Measurements from ENCODE around the gene FIGNL2. TPM values are rescaled to one million over a fixed set of nuclear protein-coding genes. Genes with fewer than 3 reads are reported as not detected.
"Not testable (repeated sequence)": the region's sequence is repeated elsewhere in the genome, so short reads cannot be mapped to it uniquely, and the experiment has no call there.

FIGNL2 gene
- total RNA-seq, 1 experiment from 2014 or later, result not detected

DNA sequence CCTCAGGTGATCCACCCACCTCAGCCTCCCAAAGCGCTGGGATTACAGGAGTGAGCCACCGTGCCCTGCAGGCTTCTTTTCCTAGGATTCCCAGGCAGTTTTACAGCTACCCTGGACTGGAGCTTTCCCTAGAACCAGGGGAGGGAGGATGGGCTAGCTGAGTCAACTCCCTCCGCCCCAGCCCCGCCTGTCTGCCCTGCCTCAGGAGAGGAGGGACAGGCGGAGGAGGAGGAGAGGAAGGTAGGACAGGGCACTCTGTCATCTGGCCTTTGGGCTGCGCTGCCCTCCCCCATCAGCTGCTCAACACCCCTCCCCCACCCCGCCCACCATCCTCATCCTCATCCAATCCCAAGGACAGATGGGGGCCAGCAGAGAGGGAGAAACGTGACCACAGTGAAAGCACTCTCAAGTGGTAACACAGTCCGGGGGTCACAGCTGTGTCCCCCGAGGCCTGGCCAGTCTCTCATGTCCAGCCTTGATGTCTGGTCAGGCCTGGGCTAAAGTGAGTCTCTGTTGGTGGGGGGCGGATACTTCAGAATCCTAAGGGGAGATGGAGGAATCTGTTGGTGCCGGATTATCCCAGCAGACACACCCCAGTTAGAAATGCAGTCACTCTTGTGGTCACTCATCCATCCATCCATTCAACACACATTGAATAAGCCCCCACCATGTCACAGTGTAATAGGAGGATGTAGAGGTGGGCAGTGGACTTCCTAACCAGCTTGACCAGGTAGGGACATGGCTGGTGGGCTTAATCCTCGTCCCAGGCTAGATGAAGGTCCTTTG lies 12.3 kb downstream of the FIGNL2 start:
- BruUV-seq (replicated peaks), result no TSS peak
- Mint-ChIP-seq H3K27me3 (ENCODE audit: unreplicated experiment) (peaks cover 71% of the 10 kb centered on the region), H3K4me1 (ENCODE audit: low read depth, unreplicated experiment) (no peaks in the 10 kb centered on the region), H3K36me3 (ENCODE audit: insufficient read depth, unreplicated experiment) (no peaks in the 10 kb centered on the region), H3K9me3 (ENCODE audit: low read depth, unreplicated experiment) (no peaks in the 10 kb centered on the region), H3K27ac (ENCODE audit: unreplicated experiment) (no peak overlapping the region), H3K4me3 (ENCODE audit: low read depth, unreplicated experiment) (no peak overlapping the region)
- CTCF ChIA-PET, result no interaction called here
- DNase-seq, result no peak
- TF ChIP-seq, protein P1, sequence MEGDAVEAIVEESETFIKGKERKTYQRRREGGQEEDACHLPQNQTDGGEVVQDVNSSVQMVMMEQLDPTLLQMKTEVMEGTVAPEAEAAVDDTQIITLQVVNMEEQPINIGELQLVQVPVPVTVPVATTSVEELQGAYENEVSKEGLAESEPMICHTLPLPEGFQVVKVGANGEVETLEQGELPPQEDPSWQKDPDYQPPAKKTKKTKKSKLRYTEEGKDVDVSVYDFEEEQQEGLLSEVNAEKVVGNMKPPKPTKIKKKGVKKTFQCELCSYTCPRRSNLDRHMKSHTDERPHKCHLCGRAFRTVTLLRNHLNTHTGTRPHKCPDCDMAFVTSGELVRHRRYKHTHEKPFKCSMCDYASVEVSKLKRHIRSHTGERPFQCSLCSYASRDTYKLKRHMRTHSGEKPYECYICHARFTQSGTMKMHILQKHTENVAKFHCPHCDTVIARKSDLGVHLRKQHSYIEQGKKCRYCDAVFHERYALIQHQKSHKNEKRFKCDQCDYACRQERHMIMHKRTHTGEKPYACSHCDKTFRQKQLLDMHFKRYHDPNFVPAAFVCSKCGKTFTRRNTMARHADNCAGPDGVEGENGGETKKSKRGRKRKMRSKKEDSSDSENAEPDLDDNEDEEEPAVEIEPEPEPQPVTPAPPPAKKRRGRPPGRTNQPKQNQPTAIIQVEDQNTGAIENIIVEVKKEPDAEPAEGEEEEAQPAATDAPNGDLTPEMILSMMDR (IDR thresholded peaks at IDR 0.05; ENCODE audit: unreplicated experiment), result no peak
- intact Hi-C loops (cut with micrococcal nuclease; ENCODE audit: unreplicated experiment), result no loop called here

GRCh38 chr12:51834411-51834810 lies 14.1 kb downstream of the FIGNL2 start:
- intact Hi-C loops (cut with micrococcal nuclease; ENCODE audit: unreplicated experiment), result no loop called here
- DNase-seq, result no peak
- no TSS peak for BruUV-seq (replicated peaks)
- TF ChIP-seq, protein P1 (IDR thresholded peaks at IDR 0.05; ENCODE audit: unreplicated experiment), result no peak
- Mint-ChIP-seq H3K36me3 (ENCODE audit: insufficient read depth, unreplicated experiment) (no peaks in the 10 kb centered on the region), H3K4me1 (ENCODE audit: low read depth, unreplicated experiment) (no peaks in the 10 kb centered on the region), H3K9me3 (ENCODE audit: low read depth, unreplicated experiment) (no peaks in the 10 kb centered on the region), H3K27ac (ENCODE audit: unreplicated experiment) (no peak overlapping the region), H3K27me3 (ENCODE audit: unreplicated experiment) (peaks cover 70% of the 10 kb centered on the region), H3K4me3 (ENCODE audit: low read depth, unreplicated experiment) (no peak overlapping the region)
- CTCF ChIA-PET, result interaction anchor here (0.6 kb wide), 1 partner anchor 725 kb away, joined by 3 read pairs; no protein-coding TSS in a partner anchor

DNA sequence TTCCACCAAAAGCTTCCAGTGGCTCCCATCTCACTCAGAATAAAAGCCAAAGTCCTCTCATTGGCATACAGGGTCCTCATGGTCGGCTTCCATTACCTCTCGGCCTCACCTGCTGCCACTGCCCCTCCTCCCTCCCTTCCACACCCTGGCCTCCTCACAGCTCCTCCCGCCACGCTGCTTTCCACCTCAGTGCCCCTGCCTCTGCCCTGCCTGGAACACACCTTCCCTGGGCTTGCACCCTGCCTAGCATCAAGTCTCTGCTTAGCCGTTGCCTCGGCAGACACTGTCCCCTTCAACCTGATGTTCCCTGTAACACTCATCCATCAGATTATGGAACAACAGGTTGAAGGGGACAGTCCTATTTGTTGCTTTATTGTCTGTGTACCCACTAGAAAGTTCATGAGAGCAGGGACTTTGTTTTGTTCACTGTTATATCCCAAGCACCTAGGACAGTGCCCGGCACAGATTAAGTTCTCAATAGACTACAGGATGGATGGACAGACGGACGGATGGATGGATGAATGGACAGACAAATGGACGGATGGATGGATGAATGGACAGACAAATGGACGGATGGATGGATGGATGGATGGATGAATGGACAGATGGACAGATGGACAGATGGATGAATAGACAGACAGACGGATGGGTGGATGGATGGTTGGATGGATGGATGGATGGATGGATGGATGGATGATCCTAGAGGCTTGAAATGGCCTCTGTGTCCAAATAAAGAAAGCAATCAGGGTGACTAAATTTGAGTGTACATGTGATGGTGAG lies 14.9 kb downstream of the FIGNL2 start:
- intact Hi-C loops (cut with micrococcal nuclease; ENCODE audit: unreplicated experiment), result no loop called here
- no peak overlapping the region for H3K27ac Mint-ChIP-seq (ENCODE audit: unreplicated experiment)
- CTCF ChIA-PET, result interaction anchor here (0.6 kb wide), 1 partner anchor 13 kb away, joined by 5 read pairs; no protein-coding TSS in a partner anchor
- H3K4me1 Mint-ChIP-seq (ENCODE audit: low read depth, unreplicated experiment), result no peaks in the 10 kb centered on the region
- DNase-seq, result no peak
- peaks cover 67% of the 10 kb centered on the region for H3K27me3 Mint-ChIP-seq (ENCODE audit: unreplicated experiment)
- H3K36me3 Mint-ChIP-seq (ENCODE audit: insufficient read depth, unreplicated experiment), result no peaks in the 10 kb centered on the region
- BruUV-seq (replicated peaks), result no TSS peak
- no peak overlapping the region for H3K4me3 Mint-ChIP-seq (ENCODE audit: low read depth, unreplicated experiment)
- TF ChIP-seq, protein P1 (IDR thresholded peaks at IDR 0.05; ENCODE audit: unreplicated experiment), result no peak
- H3K9me3 Mint-ChIP-seq (ENCODE audit: low read depth, unreplicated experiment), result no peaks in the 10 kb centered on the region

- Mint-ChIP-seq H3K4me1 (ENCODE audit: low read depth, unreplicated experiment) (peaks cover 8% of the 10 kb centered on the region), H3K36me3 (ENCODE audit: insufficient read depth, unreplicated experiment) (no peaks in the 10 kb centered on the region), H3K27ac (ENCODE audit: unreplicated experiment) (no peak overlapping the region), H3K27me3 (ENCODE audit: unreplicated experiment) (peaks cover 59% of the 10 kb centered on the region), H3K4me3 (ENCODE audit: low read depth, unreplicated experiment) (no peak overlapping the region), H3K9me3 (ENCODE audit: low read depth, unreplicated experiment) (no peaks in the 10 kb centered on the region)
- TF ChIP-seq, protein P1 (IDR thresholded peaks at IDR 0.05; ENCODE audit: unreplicated experiment), result no peak
- intact Hi-C loops (cut with micrococcal nuclease; ENCODE audit: unreplicated experiment), result no loop called here
- BruUV-seq (replicated peaks), result no TSS peak
- DNase-seq, result no peak
- CTCF ChIA-PET, result interaction anchor here (0.6 to 0.9 kb wide), 3 partner anchors 9 to 14 kb away, joined by 3 to 5 read pairs (median 3); no protein-coding TSS in a partner anchor
Measured at GRCh38 chr12:51832354-51833107, 16.0 kb downstream of the FIGNL2 start.

DNA sequence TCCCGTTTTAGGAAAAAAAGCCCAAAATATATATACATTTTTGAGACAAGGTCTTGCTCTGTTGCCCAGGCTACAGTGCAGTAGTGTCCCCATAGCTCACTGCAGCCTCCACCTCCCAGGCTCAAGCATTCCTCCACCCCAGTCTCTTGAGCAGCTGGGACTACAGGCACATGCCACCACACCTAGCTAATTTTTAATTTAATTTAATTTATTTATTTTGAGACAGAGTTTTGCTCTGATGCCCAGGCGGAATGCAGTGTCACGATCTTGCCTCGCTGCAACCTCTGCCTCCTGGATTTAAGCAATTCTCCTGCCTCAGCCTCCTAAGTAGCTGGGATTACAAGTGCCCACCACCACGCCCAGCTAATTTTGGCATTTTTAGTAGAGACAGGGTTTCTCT lies 16.7 kb downstream of the FIGNL2 start:
- H3K4me3 Mint-ChIP-seq (ENCODE audit: low read depth, unreplicated experiment); BruUV-seq (replicated peaks); H3K27ac Mint-ChIP-seq (ENCODE audit: unreplicated experiment); H3K4me1 Mint-ChIP-seq (ENCODE audit: low read depth, unreplicated experiment); intact Hi-C loops (cut with micrococcal nuclease; ENCODE audit: unreplicated experiment); H3K9me3 Mint-ChIP-seq (ENCODE audit: low read depth, unreplicated experiment); DNase-seq; H3K36me3 Mint-ChIP-seq (ENCODE audit: insufficient read depth, unreplicated experiment): not testable (repeated sequence)
- CTCF ChIA-PET, result interaction anchor here (0.9 kb wide), 1 partner anchor 8 kb away, joined by 3 read pairs; no protein-coding TSS in a partner anchor
- H3K27me3 Mint-ChIP-seq (ENCODE audit: unreplicated experiment), result peaks cover 52% of the 10 kb centered on the region
